Stimulated activated CD8-positive, alpha-beta memory T cell treated with anti-CD3 and anti-CD28 coated beads, Interleukin-15, amount 100 ng/mL, for 1 hour (primary cell): ENCODE data around the gene LILRB2.
A peak's percentile ranks its signal among the peaks of the same experiment; 100 is the strongest.
"Not testable (repeated sequence)": the region's sequence is repeated elsewhere in the genome, so short reads cannot be mapped to it uniquely, and the experiment has no call there.

Experiments used
- DNase-seq: peaks from one replicate; pipeline ENCODE4 v3.0.0-alpha.2; 2020; ENCODE audit warnings: low read depth

Gene LILRB2

GRCh38 chr19:54240372-54241336 lies 40.3 kb downstream of the LILRB2 start:
- DNase-seq, result not testable (repeated sequence)

- DNase-seq, result not testable (repeated sequence)
Observed at GRCh38 chr19:54239491-54240371, 41.2 kb downstream of the LILRB2 start.

GRCh38 chr19:54233941-54234340 lies 47.0 kb downstream of the LILRB2 start:
- DNase-seq, result no peak

GRCh38 chr19:54231077-54231931 lies 49.6 kb downstream of the LILRB2 start:
- peak; percentile 85 for DNase-seq

- DNase-seq, result no peak
Observed at GRCh38 chr19:54230031-54230430, 50.9 kb downstream of the LILRB2 start.

GRCh38 chr19:54229146-54229545 lies 51.8 kb downstream of the LILRB2 start:
- no peak for DNase-seq

GRCh38 chr19:54224619-54225018 lies 56.3 kb downstream of the LILRB2 start:
- DNase-seq, result not testable (repeated sequence)

- not testable (repeated sequence) for DNase-seq
Observed at GRCh38 chr19:54223937-54224281, 57.0 kb downstream of the LILRB2 start.
